H9 (cell line): ENCODE data around the gene ADARB2. TPM values are rescaled to one million over a fixed set of nuclear protein-coding genes. Genes with fewer than 3 reads are reported as not detected.

ENCODE experiments used
- DNase-seq: peaks from one replicate; pipeline ENCODE4 v3.0.0-alpha.2; 2017
- H2AFZ ChIP-seq: one replicate; pipeline ENCODE4 v1.6.1; 2013; ENCODE audit warnings: mild to moderate bottlenecking, low read length, control low read depth, moderate library complexity
- H2AK5ac ChIP-seq: 2 replicates; pipeline ENCODE4 v1.6.1; 2013; ENCODE audit warnings: low read length, control low read depth, mixed read lengths; ENCODE audit not compliant: insufficient read length
- H2BK120ac ChIP-seq: one replicate; pipeline ENCODE4 v1.6.1; 2013; ENCODE audit warnings: low read depth, mild to moderate bottlenecking, low read length, control low read depth, inconsistent platforms; ENCODE audit not compliant: poor library complexity, severe bottlenecking
- H2BK12ac ChIP-seq: 2 replicates; pipeline ENCODE4 v1.6.1; 2013; ENCODE audit warnings: low read length, control low read depth, mixed read lengths, low read depth; ENCODE audit not compliant: insufficient read length
- H2BK15ac ChIP-seq: 2 replicates; pipeline ENCODE4 v1.6.1; 2013; ENCODE audit warnings: low read depth, low read length, control low read depth
- H2BK20ac ChIP-seq: one replicate; pipeline ENCODE4 v1.6.1; 2013; ENCODE audit warnings: low read depth, mild to moderate bottlenecking, low read length, control low read depth, inconsistent platforms; ENCODE audit not compliant: poor library complexity, severe bottlenecking
- H2BK5ac ChIP-seq: 2 replicates; pipeline ENCODE4 v1.6.1; 2013; ENCODE audit warnings: low read length, control low read depth, mixed read lengths; ENCODE audit not compliant: insufficient read length
- H3K14ac ChIP-seq: 2 replicates; pipeline ENCODE4 v1.6.1; 2013; ENCODE audit warnings: low read length, control low read depth; ENCODE audit not compliant: insufficient read depth
- H3K18ac ChIP-seq: 2 replicates; pipeline ENCODE4 v1.6.1; 2013; ENCODE audit warnings: low read depth, mild to moderate bottlenecking, mixed read lengths, low read length, control low read depth; ENCODE audit not compliant: insufficient read length
- H3K23ac ChIP-seq: 2 replicates; pipeline ENCODE4 v1.6.1; 2013; ENCODE audit warnings: low read length, control low read depth, mixed read lengths, low read depth; ENCODE audit not compliant: insufficient read length
- H3K23me2 ChIP-seq: 2 replicates; pipeline ENCODE4 v1.6.1; 2013; ENCODE audit warnings: low read depth, mild to moderate bottlenecking, mixed read lengths, low read length, control low read depth; ENCODE audit not compliant: insufficient read length, poor library complexity, severe bottlenecking
- H3K27ac ChIP-seq: 2 replicates; pipeline ENCODE4 v1.5.1; 2013; ENCODE audit warnings: low read length, control low read depth, mixed read lengths, low read depth; ENCODE audit not compliant: insufficient read length
- H3K27me3 ChIP-seq: 2 replicates; pipeline ENCODE4 v1.6.1; 2013; ENCODE audit warnings: low read length, control low read depth, inconsistent platforms; ENCODE audit not compliant: insufficient read depth
- H3K4ac ChIP-seq: 2 replicates; pipeline ENCODE4 v1.6.1; 2013; ENCODE audit warnings: low read depth, mild to moderate bottlenecking, control low read depth, inconsistent platforms, low read length, moderate library complexity
- H3K4me1 ChIP-seq: 2 replicates; pipeline ENCODE4 v1.6.1; 2013; ENCODE audit warnings: low read length, control low read depth, inconsistent platforms; ENCODE audit not compliant: insufficient read depth
- H3K4me2 ChIP-seq: 2 replicates; pipeline ENCODE4 v1.6.1; 2013; ENCODE audit warnings: low read length, control low read depth, mixed read lengths; ENCODE audit not compliant: insufficient read length, insufficient read depth
- H3K56ac ChIP-seq: 2 replicates; pipeline ENCODE4 v1.6.1; 2013; ENCODE audit warnings: low read depth, mild to moderate bottlenecking, mixed read lengths, low read length, control low read depth; ENCODE audit not compliant: insufficient read length
- H3K79me1 ChIP-seq: 2 replicates; pipeline ENCODE4 v1.6.1; 2013; ENCODE audit warnings: low read depth, mild to moderate bottlenecking, moderate library complexity, low read length, control low read depth, inconsistent platforms; ENCODE audit not compliant: insufficient read depth, poor library complexity, severe bottlenecking
- H3K79me2 ChIP-seq: 2 replicates; pipeline ENCODE4 v1.6.1; 2013; ENCODE audit warnings: low read length, control low read depth, inconsistent platforms; ENCODE audit not compliant: insufficient read depth
- H3K9ac ChIP-seq: 2 replicates; pipeline ENCODE4 v1.6.1; 2013; ENCODE audit warnings: low read length, control low read depth, mixed read lengths; ENCODE audit not compliant: insufficient read length; ENCODE audit errors: extremely low read depth
- H3K9me3 ChIP-seq: one replicate; pipeline ENCODE4 v1.6.1; 2013; ENCODE audit warnings: low read depth, low read length, inconsistent platforms; ENCODE audit not compliant: control insufficient read depth
- H3T11ph ChIP-seq: one replicate; pipeline ENCODE4 v1.6.1; 2013; ENCODE audit warnings: mild to moderate bottlenecking, low read length, control low read depth, inconsistent platforms
- H4K20me1 ChIP-seq: one replicate; pipeline ENCODE4 v1.6.1; 2013; ENCODE audit not compliant: control insufficient read depth, insufficient read length, insufficient read depth
- H4K5ac ChIP-seq: 2 replicates; pipeline ENCODE4 v1.6.1; 2013; ENCODE audit warnings: low read depth, mild to moderate bottlenecking, mixed read lengths, low read length, control low read depth; ENCODE audit not compliant: insufficient read length
- H4K8ac ChIP-seq: replicated peaks from 2 replicates; pipeline ENCODE4 v1.6.1; 2013; ENCODE audit warnings: low read length, control low read depth, mixed read lengths, low read depth; ENCODE audit not compliant: insufficient read length
- H4K91ac ChIP-seq: 2 replicates; pipeline ENCODE4 v1.6.1; 2013; ENCODE audit warnings: low read depth, mild to moderate bottlenecking, moderate library complexity, mixed read lengths, low read length, control low read depth; ENCODE audit not compliant: insufficient read length
- H3K27ac Mint-ChIP-seq, 3 experiments: 2 replicates in 2 of 3; 3 replicates in 1 of 3; pipeline ENCODE4 v1.8.0; 2020 to 2021; ENCODE audit warnings: mixed read lengths in 3 of 3, mild to moderate bottlenecking in 1 of 3, moderate library complexity in 1 of 3
- H3K27me3 Mint-ChIP-seq: 2 replicates; pipeline ENCODE4 v1.8.0; 2021; ENCODE audit warnings: low read depth, mild to moderate bottlenecking, moderate library complexity, mixed read lengths
- H3K36me3 Mint-ChIP-seq, 3 experiments: 2 replicates in 2 of 3; 3 replicates in 1 of 3; pipeline ENCODE4 v1.8.0; 2020 to 2021; ENCODE audit warnings: low read depth in 3 of 3, mixed read lengths in 3 of 3; ENCODE audit not compliant: insufficient read depth in 1 of 3
- H3K4me1 Mint-ChIP-seq, 2 experiments: 2 replicates each; pipeline ENCODE4 v1.8.0; 2020; ENCODE audit warnings: mixed read lengths in 2 of 2
- H3K4me3 Mint-ChIP-seq, 2 experiments: 2 replicates in 1 of 2; 3 replicates in 1 of 2; pipeline ENCODE4 v1.8.0; 2020 to 2021; ENCODE audit warnings: mild to moderate bottlenecking in 2 of 2, mixed read lengths in 2 of 2, moderate library complexity in 1 of 2
- H3K9me3 Mint-ChIP-seq, 2 experiments: 2 replicates in 1 of 2; 3 replicates in 1 of 2; pipeline ENCODE4 v1.8.0; 2020; ENCODE audit warnings: mild to moderate bottlenecking in 2 of 2, mixed read lengths in 2 of 2, moderate library complexity in 1 of 2
- WGBS: extraction: QIAGEN DNeasy Blood & Tissue Kit; methylation state at CpG from one replicate; pipeline ENCODE4 v1.1.7; 2013; ENCODE audit warnings: missing lambda C conversion rate, low lambda C conversion rate, mixed read lengths; ENCODE audit not compliant: insufficient read length; ENCODE audit errors: extremely low coverage; 5-methylcytosine and 5-hydroxymethylcytosine counted together
- total RNA-seq: library from RNA; stranded (reverse); gene quantifications from 2 replicates; pipeline ENCODE4 v1.2.1, GENCODE V29; 2021
- TF ChIP-seq, protein P1 (sequence below): fragments of 200-600 bp; sonication (generic); conservative IDR thresholded peaks from 3 replicates; pipeline ENCODE4 v1.8.0; 2021; ENCODE audit warnings: antibody characterized with exemption, mild to moderate bottlenecking

ADARB2 gene
- total RNA-seq, 1 experiment from 2014 or later: 0.87 TPM

DNA sequence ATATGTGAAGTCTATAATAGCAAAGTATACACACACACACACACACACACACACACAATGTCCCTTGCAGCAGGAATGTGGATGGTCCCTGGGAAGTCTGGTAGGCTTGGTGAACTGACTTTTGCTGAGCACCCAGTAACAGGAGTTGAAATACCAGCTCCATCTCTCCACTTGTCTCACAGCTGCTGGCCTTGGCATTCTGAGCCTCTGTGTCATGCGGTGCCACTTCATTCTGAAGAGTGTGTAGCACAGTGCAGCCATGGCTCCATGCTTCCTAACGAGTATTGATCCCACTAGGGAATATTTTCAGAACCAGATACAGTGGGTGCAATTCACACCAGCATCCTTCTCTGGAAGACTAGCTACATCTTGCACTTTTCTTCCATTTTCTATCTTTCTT is 192.4 kb downstream of the ADARB2 start:
- Histone ChIP-seq H3K56ac (no peak overlapping the region), H3K14ac (no peak overlapping the region), H2AFZ (no peak overlapping the region), H2BK20ac (no peak overlapping the region), H2AK5ac (no peak overlapping the region), H3K9me3 (no peaks in the 10 kb centered on the region), H3K9ac (no peak overlapping the region), H3K18ac (no peak overlapping the region), H4K20me1 (no peaks in the 10 kb centered on the region), H3K79me2 (no peaks in the 10 kb centered on the region), H3K27ac (no peak overlapping the region), H3K27me3 (no peaks in the 10 kb centered on the region), H4K91ac (no peak overlapping the region), H3K23me2 (no peaks in the 10 kb centered on the region), H4K8ac (no peak overlapping the region), H2BK15ac (no peak overlapping the region), H2BK12ac (no peak overlapping the region), H3T11ph (no peak overlapping the region), H2BK5ac (no peak overlapping the region), H3K23ac (no peak overlapping the region), H3K4me1 (no peaks in the 10 kb centered on the region), H3K79me1 (no peaks in the 10 kb centered on the region), H3K4ac (no peak overlapping the region), H2BK120ac (no peak overlapping the region), H3K4me2 (no peak overlapping the region), H4K5ac (no peak overlapping the region)
- peaks cover 6% of the 10 kb centered on the region for H3K27me3 Mint-ChIP-seq
- peaks cover 0 to 4% (median 2%) of the 10 kb centered on the region in 3 experiments; a peak in 1 of 7 replicates for H3K36me3 Mint-ChIP-seq
- no CpG with 5 or more reads among the region's 2 CpGs for WGBS
- H3K9me3 Mint-ChIP-seq: peaks cover 4 to 7% of the 10 kb centered on the region in 2 experiments; a peak in 3 of 5 replicates
- DNase-seq: no peak
- no peak overlapping the region for H3K4me3 Mint-ChIP-seq
- TF ChIP-seq, protein P1, sequence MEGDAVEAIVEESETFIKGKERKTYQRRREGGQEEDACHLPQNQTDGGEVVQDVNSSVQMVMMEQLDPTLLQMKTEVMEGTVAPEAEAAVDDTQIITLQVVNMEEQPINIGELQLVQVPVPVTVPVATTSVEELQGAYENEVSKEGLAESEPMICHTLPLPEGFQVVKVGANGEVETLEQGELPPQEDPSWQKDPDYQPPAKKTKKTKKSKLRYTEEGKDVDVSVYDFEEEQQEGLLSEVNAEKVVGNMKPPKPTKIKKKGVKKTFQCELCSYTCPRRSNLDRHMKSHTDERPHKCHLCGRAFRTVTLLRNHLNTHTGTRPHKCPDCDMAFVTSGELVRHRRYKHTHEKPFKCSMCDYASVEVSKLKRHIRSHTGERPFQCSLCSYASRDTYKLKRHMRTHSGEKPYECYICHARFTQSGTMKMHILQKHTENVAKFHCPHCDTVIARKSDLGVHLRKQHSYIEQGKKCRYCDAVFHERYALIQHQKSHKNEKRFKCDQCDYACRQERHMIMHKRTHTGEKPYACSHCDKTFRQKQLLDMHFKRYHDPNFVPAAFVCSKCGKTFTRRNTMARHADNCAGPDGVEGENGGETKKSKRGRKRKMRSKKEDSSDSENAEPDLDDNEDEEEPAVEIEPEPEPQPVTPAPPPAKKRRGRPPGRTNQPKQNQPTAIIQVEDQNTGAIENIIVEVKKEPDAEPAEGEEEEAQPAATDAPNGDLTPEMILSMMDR: no peak
- peaks cover 4 to 9% of the 10 kb centered on the region in 2 experiments; a peak in 3 of 4 replicates for H3K4me1 Mint-ChIP-seq
- no peak overlapping the region for H3K27ac Mint-ChIP-seq
